Dermis blood vessel endothelial cell (primary cell): ENCODE measurements around the gene NGFR. TPM values are rescaled to one million over a fixed set of nuclear protein-coding genes. Genes with fewer than 3 reads are reported as not detected.
"Not testable (repeated sequence)": the region's sequence is repeated elsewhere in the genome, so short reads cannot be mapped to it uniquely, and the experiment has no call there.

Experiments used
- DNase-seq: peaks from one replicate; pipeline ENCODE4 v3.0.0; 2010
- total RNA-seq: library from RNA; depleted of rRNA; stranded (reverse); fragments of >200 nt; gene quantifications from 2 replicates; pipeline ENCODE4 v1.2.3, GENCODE V29; 2014

Gene NGFR
- total RNA-seq, 1 donor from 2014 or later = not detected

DNA sequence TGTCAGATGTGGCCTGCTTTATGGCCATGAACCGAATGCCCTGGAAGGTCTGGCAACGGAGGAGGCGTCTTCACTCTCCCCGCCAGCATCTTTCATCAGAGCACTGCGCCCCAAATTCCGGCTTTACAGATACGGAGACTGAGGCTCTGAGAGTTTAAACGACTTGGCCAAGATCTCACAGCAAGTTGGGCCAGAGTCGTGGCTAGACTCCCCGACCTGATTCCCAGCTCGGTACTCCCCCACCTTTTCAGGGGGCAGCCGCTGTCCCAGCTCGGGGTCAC is 1.7 kb downstream of the NGFR start:
- DNase-seq = no peak

DNA sequence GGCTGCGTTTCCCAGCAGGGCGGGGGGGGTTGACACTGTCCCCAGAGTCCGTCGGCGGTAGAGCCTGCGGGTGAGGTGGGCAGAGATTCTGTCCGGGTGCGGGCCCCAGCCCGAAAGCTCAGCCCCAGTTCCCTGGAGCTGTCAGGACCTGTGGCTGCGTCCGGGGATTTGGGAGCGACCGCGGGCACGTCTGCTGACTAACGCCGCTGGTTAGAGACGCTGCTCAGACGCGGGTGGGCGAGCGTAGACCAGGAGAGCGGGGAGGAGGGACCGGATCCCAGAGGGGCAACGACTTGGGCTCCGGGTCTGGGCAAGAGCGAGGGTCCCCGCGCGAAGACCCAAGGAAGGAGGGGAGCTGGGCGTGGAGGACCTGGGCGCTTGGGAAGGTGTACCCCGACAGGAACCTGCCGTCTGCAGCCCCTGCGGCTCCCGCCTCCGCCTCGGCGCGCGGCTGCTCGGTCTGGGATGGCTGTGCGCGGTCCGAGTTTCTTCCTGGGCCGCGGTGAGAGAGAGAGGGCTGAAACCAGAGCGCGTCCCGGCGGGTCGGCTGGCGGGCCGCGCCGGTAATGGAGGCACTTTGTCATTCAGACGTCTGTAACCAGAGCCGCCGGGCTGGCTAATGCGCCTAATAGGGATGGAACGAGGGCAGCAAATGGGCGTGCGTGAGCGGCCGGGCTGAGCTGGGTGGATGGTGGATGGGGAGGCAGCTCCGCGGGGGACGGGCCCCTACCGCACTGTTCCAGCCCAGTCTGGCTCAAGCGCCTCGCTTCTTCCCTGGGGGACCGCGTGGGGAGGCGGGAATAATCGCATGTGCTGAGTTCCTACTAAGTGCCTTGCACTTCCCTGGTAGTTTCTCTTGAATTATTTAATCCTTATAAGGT is 2.3 kb downstream of the NGFR start:
- peak; percentile 11 for DNase-seq

DNA sequence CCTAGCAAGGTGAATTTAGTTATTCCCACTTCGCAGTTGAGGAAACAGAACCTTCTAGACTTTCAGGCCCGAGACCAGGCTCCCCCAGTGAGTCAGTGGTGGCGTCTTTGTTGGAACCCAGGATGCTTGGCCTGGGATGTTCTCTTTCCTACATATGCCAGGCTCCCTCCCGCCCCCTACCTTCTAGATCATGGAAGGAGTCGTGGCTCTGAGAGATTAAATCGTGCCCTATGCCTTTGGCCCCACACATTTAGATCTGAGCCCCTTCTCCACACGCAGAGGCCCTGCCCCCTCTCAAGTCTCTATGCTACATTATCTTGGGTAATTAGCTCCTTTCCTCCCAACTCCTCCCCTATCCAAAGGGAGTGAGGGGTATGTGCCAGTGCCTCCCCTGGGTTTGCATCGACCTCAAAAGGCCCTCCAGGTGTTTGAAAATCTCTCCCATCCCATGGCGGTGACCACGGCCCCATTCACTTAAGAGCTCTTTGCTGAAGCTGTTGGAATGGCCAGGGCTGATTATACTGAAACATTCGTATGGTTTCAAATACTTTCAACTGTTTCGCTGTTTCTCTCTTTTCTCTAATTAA is 3.0 kb downstream of the NGFR start:
- DNase-seq = no peak

DNA sequence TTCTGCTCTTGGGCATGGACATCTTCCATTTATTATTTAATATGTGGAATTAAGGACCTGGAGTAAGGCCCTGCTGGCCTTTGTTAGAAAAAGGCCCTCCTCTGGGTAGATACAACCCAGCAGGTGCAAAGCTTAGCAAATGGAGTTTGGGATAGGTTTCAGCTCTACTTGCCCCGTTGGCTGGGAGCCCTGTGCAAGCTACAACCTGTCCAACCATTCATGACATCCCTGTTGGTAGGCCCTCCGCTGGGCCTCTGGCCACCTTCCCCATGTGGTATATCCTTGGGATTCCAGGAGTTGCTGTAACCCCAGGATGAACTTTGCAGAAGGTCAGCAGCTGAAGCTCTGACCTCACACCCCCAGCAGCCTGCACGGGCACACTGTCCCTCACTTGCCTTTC is 6.4 kb downstream of the NGFR start:
- no peak for DNase-seq

DNA sequence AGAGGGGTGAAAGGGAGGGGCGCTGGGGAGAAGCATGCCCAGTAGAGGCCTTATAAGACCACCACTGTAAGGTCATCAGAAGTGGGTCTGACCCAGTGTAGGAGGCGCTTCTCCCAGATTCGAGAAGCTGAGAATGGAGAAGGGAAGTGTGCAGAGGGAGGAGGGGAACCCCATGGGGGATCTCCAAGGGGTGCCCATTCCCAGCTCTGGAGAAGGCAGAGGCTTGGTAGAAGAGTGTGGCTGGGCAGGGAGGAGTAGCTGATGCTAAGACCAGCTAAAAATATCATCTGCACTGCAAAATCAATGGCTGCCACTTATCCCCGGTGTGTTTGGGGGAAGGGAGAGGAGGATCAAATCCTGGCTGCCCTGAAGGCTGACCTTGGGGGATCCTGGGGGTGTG is 7.2 kb downstream of the NGFR start:
- DNase-seq = no peak

DNA sequence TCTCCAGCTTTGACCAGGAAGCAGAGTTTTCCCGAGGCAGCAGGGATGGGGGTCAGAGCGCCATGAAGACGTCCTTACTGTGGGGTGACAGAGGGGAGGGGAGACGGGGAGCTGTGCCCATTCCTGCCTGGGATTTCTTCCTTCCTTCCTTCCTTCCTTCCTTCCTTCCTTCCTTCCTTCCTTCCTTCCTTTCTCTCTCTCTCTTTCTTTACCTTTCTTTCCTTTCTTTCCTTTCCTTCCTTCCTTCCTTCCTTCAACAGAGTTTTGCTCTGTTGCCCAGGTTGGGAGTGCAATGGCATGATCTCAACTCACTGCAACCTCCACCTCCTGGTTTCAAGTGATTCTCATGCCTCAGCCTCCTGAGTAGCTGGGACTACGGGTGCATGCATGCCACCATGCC is 7.6 kb downstream of the NGFR start:
- not testable (repeated sequence) for DNase-seq

DNA sequence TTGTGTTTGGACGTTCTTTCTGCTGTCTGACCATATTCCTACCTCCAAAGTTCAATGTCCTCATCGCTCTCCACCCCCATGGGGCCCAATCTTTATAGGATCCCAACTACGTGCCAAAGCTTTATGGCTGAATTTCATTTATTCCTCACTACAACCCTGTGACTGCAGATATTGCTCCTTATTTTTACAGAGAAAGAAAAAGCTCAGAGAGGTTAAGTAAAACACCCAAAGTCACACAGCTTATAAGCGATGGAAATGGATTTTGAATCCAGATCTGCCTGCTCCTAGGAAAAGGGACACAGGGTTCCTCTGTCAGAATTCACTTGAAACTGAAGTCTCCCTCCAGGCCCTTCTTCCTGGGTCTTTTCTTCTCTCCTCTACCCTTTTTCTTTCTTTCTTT is 9.3 kb downstream of the NGFR start:
- no peak for DNase-seq

DNA sequence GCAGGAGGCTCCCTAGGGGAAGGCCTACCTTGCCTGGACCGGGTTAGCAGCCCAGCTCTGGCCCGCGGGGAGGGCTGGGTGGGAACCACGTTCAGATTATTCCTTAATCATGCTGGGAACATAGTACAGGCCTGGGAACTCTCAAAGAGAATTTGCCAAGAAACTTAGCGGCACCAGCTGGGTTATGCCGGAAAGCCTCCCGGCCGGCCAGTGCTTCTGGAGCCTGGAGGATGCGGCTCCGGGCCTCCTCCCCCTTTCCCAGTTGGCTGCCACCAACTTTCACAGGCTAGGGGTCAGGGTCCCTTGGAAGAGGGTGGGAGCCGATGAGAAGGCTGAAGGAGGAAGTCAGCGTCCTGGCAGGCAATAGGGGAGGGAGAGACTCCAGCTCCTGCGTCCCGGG is 10.8 kb downstream of the NGFR start:
- no peak for DNase-seq

DNA sequence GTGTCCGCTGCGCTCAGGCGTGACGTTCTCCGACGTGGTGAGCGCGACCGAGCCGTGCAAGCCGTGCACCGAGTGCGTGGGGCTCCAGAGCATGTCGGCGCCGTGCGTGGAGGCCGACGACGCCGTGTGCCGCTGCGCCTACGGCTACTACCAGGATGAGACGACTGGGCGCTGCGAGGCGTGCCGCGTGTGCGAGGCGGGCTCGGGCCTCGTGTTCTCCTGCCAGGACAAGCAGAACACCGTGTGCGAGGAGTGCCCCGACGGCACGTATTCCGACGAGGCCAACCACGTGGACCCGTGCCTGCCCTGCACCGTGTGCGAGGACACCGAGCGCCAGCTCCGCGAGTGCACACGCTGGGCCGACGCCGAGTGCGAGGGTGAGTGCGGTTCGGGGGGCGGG is 11.2 kb downstream of the NGFR start:
- DNase-seq = no peak

DNA sequence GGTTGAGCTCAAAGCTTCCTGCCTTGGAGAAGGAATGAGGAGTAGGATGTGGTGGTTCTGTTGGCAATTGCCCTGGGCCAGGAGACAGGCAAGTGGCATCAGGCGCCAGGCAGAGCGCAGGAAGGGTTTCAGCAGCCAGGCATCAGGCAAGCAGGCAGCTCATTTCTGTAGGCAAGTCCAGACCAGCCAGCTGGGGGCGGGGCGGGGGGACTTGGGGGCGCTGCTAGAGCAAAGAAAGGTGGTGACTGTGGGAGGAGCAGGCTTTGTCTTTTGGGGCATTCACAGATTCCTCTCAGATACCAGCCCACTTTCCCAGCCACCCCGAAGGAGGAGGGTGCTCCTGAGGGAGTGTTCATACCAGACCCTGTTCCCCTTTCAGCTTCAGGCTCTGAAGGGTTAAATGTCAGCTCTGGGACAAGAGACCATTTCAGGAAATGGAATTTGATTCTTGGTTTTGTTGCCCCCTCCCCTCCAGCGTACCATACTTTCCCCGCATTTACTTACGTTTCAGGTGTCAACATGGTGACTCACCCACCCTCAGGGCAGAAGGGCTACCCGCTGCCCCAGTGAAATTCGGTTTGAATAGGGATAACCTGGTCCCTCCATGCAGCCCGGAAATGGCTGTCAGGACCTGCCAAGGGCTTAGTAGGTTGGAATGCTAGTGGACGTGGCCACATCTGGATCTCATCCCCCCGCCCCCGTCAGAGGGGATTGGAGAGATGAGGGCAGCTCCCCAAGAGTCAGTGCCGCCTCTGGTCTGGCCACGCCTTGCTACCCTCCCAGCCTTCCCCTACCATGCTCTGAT is 13.2 kb downstream of the NGFR start:
- DNase-seq = no peak

DNA sequence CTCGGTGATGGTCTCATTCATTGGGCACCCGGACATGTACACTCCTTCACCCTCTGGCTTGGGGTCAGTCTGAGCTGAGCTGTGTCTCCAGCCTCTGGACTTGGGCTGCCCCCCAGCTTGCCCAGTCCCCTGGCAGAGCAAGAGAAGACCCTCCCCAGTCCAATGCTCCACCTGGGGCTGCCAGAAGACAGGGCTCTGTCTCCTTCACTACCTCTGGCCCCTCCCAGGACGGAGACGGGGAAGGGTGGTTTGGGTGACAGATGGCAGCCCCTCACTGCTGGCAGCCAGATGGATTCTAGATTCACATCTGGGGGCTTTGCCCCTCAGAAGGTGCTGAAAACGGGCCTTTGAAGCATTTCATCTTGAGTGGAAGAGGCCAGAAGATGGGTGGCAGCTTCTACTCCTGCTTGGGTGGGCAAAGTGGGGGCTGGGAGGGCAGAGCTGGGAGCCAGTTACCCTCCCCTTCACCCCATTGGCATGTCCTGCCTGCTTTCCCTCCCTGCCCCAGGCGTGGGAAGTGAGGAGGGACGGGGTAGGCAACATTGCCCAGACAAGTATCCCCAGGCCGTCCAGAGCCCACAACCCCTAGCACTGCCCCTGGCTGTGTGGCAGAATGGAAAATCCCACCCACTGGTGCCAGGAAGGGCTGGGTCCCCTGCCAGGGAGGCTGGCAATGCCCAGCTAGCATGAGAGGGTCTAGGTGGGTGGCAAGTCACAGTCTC is 13.9 kb downstream of the NGFR start:
- no peak for DNase-seq

DNA sequence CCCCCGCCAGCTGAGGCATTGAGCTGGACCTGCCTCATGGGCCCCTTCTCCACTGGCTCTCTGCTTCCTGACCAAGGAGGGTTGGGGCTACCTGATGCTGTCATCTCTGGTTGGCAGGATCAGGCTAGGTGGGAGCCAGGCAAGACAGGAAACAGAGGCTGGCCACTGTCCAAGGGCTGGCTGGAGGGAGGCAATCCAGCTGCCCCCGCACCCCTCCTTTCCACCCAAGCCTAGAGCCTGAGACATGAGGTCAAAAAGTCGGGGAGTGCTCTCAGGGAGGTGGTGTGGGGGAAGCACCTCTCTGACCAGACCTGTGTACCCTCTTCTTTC is 14.5 kb downstream of the NGFR start:
- no peak for DNase-seq

DNA sequence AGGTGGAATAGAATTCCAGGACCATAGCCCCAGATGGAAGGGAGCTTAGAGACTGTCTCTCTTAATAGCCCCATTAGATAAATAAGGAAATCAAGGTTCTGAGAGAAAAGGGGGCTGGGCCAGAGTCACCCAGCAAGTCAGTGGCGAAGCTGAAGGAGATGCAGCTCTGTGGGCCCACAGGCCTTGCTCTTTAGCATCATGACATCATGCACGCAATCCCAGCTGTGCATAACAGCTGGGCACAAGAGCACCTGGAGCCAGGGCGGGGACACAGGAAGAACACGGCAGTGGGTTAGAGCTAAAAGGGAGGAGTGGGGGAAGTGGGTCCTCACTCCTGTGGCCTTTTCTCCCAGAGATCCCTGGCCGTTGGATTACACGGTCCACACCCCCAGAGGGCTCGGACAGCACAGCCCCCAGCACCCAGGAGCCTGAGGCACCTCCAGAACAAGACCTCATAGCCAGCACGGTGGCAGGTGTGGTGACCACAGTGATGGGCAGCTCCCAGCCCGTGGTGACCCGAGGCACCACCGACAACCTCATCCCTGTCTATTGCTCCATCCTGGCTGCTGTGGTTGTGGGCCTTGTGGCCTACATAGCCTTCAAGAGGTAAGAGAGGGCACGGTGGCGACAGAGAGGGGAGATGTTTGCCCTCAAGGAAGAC is 15.1 kb downstream of the NGFR start:
- DNase-seq = no peak

DNA sequence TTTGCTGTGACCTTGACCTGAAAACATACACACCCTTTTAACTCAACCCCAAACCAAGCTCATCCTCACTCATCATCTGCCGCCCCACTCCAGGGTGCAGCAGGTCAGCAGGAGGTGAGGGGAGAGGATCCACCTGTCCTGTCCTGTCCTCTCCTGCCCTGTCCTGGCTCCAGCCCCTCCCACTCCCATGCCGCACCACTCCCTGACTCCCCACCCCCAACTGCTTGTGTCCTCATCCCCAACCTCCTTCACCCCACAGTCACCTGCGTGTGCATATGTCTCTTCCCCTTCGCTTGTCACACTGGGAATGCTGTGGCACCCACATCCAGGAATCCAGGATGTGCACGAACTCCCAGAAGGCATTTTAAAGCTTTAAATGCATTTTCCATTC is 15.6 kb downstream of the NGFR start:
- no peak for DNase-seq

DNA sequence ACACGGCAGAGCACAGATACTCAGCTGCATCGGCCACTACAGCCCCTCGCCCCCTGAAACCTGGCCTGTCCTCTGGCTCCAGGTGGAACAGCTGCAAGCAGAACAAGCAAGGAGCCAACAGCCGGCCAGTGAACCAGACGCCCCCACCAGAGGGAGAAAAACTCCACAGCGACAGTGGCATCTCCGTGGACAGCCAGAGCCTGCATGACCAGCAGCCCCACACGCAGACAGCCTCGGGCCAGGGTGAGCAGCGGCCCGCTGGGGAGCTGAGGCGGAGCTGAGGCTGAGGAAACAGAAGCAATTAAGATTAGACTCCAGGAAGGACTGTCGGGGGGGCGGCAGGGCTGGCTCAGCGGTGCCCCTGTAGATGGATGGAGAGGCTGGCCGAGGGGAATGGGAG is 16.7 kb downstream of the NGFR start:
- no peak for DNase-seq

DNA sequence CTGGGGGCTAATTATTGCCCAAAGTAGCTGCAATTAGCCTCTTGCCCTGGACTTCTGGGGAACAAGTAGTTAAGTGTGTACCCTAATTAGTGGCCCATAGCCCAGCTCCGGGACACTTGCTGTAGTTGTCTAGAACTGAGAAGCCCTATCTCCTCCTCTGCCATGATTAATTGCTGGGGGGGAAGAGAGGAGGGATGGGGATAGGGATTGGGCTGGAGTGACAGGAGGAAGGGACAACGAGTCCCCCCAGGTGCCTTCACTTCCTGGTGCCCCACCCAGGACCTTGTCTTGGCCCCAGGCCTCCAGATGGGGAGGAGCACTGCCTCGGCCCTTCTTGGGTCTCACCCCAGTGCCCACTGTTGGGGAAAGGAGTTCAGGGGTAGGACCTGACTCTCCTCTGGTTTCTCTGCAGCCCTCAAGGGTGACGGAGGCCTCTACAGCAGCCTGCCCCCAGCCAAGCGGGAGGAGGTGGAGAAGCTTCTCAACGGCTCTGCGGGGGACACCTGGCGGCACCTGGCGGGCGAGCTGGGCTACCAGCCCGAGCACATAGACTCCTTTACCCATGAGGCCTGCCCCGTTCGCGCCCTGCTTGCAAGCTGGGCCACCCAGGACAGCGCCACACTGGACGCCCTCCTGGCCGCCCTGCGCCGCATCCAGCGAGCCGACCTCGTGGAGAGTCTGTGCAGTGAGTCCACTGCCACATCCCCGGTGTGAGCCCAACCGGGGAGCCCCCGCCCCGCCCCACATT is 17.4 kb downstream of the NGFR start:
- no peak for DNase-seq

DNA sequence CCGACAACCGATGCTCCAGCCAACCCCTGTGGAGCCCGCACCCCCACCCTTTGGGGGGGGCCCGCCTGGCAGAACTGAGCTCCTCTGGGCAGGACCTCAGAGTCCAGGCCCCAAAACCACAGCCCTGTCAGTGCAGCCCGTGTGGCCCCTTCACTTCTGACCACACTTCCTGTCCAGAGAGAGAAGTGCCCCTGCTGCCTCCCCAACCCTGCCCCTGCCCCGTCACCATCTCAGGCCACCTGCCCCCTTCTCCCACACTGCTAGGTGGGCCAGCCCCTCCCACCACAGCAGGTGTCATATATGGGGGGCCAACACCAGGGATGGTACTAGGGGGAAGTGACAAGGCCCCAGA is 17.9 kb downstream of the NGFR start:
- no peak for DNase-seq

DNA sequence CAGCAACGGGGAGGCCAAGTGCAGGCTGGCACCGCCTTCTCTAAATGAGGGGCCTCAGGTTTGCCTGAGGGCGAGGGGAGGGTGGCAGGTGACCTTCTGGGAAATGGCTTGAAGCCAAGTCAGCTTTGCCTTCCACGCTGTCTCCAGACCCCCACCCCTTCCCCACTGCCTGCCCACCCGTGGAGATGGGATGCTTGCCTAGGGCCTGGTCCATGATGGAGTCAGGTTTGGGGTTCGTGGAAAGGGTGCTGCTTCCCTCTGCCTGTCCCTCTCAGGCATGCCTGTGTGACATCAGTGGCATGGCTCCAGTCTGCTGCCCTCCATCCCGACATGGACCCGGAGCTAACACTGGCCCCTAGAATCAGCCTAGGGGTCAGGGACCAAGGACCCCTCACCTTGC is 18.5 kb downstream of the NGFR start:
- DNase-seq = no peak

DNA sequence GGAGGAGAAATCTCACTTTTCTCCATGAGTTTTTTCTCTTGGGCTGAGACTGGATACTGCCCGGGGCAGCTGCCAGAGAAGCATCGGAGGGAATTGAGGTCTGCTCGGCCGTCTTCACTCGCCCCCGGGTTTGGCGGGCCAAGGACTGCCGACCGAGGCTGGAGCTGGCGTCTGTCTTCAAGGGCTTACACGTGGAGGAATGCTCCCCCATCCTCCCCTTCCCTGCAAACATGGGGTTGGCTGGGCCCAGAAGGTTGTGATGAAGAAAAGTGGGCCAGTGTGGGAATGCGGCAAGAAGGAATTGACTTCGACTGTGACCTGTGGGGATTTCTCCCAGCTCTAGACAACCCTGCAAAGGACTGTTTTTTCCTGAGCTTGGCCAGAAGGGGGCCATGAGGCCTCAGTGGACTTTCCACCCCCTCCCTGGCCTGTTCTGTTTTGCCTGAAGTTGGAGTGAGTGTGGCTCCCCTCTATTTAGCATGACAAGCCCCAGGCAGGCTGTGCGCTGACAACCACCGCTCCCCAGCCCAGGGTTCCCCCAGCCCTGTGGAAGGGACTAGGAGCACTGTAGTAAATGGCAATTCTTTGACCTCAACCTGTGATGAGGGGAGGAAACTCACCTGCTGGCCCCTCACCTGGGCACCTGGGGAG is 19.1 kb downstream of the NGFR start:
- no peak for DNase-seq

DNA sequence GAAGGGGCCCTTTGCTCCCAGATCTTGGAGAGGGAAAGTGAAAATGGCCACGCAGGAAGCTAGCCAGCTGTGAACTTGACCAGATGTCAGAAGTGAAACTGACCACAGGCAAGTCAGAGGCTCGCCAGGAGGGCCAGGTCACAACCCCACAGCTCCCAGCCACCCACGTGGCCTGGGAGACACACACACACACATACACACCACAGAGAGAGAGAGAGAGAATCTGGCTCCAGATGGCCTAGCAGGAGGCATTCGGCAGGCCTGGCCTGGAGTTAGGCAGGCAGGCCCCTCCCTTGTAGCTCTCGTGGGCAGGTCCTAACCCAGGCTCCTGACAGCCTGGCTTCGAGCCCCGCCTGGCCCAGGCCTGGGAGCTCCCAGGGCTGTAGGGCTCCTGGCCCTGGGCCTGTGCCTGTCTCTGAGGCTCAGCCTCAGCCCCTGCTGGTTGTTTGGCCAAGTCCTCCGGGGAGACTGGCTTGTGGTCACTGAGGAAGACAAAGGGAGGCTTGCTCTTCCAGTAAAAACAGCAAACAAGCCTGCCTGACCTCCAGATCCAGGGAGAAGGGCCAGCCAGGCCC is 20.2 kb downstream of the NGFR start:
- peak; percentile 20 for DNase-seq

DNA sequence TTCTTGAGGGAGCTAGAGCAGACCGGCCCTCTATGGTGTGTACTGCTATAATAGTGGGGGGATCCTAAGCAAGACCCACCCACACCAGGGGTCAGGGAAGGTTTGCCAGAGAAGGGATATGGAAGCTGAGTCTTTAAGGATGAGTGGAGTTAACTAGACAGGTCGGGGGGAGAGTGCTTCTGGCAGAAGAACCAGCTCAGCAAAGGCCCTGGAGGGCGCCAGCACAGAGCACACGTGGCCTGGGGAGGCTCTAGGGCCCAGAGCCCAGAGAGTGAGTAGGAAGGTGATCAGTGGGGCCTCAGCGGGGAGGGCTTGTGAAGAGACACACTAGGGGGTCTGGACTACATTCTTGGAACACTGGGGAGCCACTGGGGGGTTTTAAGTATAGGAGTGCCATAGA is 21.1 kb downstream of the NGFR start:
- no peak for DNase-seq
